ENCODE measurements around the gene NABP1.
"Not testable (repeated sequence)": the region's sequence is repeated elsewhere in the genome, so short reads cannot be mapped to it uniquely, and the experiment has no call there.

Gene NABP1

GRCh38 chr2:191641609-191642008 is 36.3 kb upstream of the NABP1 start:
- Histone ChIP-seq H3K27me3 (ENCODE audit: insufficient read depth, poor library complexity, severe bottlenecking) (no peaks in the 10 kb centered on the region), H3K4me3 (replicated peaks; ENCODE audit: insufficient read depth, low read length) (no peak overlapping the region), H3K27ac (replicated peaks) (no peak overlapping the region)
- TF ChIP-seq POLR2AphosphoS5 (IDR thresholded peaks at IDR 0.05; ENCODE audit: low read depth) (no peak), SPI1 (IDR thresholded peaks at IDR 0.05; ENCODE audit: borderline replicate concordance, low read depth) (no peak), GABPA (IDR thresholded peaks at IDR 0.05; ENCODE audit: low read depth) (no peak)
- TF ChIP-seq, protein P1, sequence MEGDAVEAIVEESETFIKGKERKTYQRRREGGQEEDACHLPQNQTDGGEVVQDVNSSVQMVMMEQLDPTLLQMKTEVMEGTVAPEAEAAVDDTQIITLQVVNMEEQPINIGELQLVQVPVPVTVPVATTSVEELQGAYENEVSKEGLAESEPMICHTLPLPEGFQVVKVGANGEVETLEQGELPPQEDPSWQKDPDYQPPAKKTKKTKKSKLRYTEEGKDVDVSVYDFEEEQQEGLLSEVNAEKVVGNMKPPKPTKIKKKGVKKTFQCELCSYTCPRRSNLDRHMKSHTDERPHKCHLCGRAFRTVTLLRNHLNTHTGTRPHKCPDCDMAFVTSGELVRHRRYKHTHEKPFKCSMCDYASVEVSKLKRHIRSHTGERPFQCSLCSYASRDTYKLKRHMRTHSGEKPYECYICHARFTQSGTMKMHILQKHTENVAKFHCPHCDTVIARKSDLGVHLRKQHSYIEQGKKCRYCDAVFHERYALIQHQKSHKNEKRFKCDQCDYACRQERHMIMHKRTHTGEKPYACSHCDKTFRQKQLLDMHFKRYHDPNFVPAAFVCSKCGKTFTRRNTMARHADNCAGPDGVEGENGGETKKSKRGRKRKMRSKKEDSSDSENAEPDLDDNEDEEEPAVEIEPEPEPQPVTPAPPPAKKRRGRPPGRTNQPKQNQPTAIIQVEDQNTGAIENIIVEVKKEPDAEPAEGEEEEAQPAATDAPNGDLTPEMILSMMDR (IDR thresholded peaks at IDR 0.05; ENCODE audit: insufficient read depth, low read length), result no peak
- TF ChIP-seq, protein P2, sequence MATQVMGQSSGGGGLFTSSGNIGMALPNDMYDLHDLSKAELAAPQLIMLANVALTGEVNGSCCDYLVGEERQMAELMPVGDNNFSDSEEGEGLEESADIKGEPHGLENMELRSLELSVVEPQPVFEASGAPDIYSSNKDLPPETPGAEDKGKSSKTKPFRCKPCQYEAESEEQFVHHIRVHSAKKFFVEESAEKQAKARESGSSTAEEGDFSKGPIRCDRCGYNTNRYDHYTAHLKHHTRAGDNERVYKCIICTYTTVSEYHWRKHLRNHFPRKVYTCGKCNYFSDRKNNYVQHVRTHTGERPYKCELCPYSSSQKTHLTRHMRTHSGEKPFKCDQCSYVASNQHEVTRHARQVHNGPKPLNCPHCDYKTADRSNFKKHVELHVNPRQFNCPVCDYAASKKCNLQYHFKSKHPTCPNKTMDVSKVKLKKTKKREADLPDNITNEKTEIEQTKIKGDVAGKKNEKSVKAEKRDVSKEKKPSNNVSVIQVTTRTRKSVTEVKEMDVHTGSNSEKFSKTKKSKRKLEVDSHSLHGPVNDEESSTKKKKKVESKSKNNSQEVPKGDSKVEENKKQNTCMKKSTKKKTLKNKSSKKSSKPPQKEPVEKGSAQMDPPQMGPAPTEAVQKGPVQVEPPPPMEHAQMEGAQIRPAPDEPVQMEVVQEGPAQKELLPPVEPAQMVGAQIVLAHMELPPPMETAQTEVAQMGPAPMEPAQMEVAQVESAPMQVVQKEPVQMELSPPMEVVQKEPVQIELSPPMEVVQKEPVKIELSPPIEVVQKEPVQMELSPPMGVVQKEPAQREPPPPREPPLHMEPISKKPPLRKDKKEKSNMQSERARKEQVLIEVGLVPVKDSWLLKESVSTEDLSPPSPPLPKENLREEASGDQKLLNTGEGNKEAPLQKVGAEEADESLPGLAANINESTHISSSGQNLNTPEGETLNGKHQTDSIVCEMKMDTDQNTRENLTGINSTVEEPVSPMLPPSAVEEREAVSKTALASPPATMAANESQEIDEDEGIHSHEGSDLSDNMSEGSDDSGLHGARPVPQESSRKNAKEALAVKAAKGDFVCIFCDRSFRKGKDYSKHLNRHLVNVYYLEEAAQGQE (IDR thresholded peaks at IDR 0.05; ENCODE audit: insufficient replicate concordance, low read depth), result no peak
- DNase-seq (ENCODE audit: low read depth in 1 of 2, low spot score in 1 of 2), result no peak

- DNase-seq (ENCODE audit: low read depth in 1 of 2, low spot score in 1 of 2), result no peak
- no peaks in the 10 kb centered on the region for H3K27me3 ChIP-seq (ENCODE audit: insufficient read depth, poor library complexity, severe bottlenecking)
- TF ChIP-seq, protein P2 (IDR thresholded peaks at IDR 0.05; ENCODE audit: insufficient replicate concordance, low read depth), result no peak
- TF ChIP-seq POLR2AphosphoS5 (IDR thresholded peaks at IDR 0.05; ENCODE audit: low read depth) (no peak), SPI1 (IDR thresholded peaks at IDR 0.05; ENCODE audit: borderline replicate concordance, low read depth) (no peak), GABPA (IDR thresholded peaks at IDR 0.05; ENCODE audit: low read depth) (no peak)
- TF ChIP-seq, protein P1 (IDR thresholded peaks at IDR 0.05; ENCODE audit: insufficient read depth, low read length), result no peak
- no peak overlapping the region for H3K4me3 ChIP-seq (replicated peaks; ENCODE audit: insufficient read depth, low read length)
- no peak overlapping the region for H3K27ac ChIP-seq (replicated peaks)
These were observed 35.4 kb upstream of the NABP1 start for GRCh38 chr2:191642541-191642940.

- TF ChIP-seq GABPA (IDR thresholded peaks at IDR 0.05; ENCODE audit: low read depth) (no peak), SPI1 (IDR thresholded peaks at IDR 0.05; ENCODE audit: borderline replicate concordance, low read depth) (no peak), POLR2AphosphoS5 (IDR thresholded peaks at IDR 0.05; ENCODE audit: low read depth) (no peak)
- TF ChIP-seq, protein P2 (IDR thresholded peaks at IDR 0.05; ENCODE audit: insufficient replicate concordance, low read depth), result no peak
- TF ChIP-seq, protein P1 (IDR thresholded peaks at IDR 0.05; ENCODE audit: insufficient read depth, low read length), result no peak
- Histone ChIP-seq H3K27ac (replicated peaks) (no peak overlapping the region), H3K4me3 (replicated peaks; ENCODE audit: insufficient read depth, low read length) (no peak overlapping the region), H3K27me3 (ENCODE audit: insufficient read depth, poor library complexity, severe bottlenecking) (no peaks in the 10 kb centered on the region)
- DNase-seq (ENCODE audit: low read depth in 1 of 2, low spot score in 1 of 2), result no peak
These were observed 34.5 kb upstream of the NABP1 start for GRCh38 chr2:191643429-191643828.

DNA sequence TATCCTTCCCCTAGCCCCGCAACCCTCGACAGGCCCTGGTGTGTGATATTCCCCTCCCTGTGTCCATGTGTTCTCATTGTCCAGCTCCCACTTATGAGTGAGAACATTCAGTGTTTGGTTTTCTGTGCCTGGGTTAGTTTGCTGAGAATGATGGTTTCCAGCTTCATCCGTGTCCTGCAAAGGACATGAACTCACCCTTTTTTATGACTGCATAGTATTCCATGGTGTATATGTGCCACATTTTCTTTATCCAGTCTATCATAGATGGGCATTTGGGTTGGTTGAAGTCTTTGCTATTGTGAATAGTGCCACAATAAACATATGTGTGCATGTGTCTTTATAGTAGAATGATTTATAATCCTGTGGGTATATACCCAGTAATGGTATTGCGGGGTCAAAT is 33.3 kb upstream of the NABP1 start:
- not testable (repeated sequence) for H3K27ac ChIP-seq (replicated peaks); H3K27me3 ChIP-seq (ENCODE audit: insufficient read depth, poor library complexity, severe bottlenecking); DNase-seq (ENCODE audit: low read depth in 1 of 2, low spot score in 1 of 2); H3K4me3 ChIP-seq (replicated peaks; ENCODE audit: insufficient read depth, low read length)
